Measurements from ENCODE around the gene TOR1B. TPM values are rescaled to one million over a fixed set of nuclear protein-coding genes. Genes with fewer than 3 reads are reported as not detected.

Gene TOR1B, protein sequence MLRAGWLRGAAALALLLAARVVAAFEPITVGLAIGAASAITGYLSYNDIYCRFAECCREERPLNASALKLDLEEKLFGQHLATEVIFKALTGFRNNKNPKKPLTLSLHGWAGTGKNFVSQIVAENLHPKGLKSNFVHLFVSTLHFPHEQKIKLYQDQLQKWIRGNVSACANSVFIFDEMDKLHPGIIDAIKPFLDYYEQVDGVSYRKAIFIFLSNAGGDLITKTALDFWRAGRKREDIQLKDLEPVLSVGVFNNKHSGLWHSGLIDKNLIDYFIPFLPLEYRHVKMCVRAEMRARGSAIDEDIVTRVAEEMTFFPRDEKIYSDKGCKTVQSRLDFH
- 22.3 and 28.2 TPM in 2 replicates for total RNA-seq

DNA sequence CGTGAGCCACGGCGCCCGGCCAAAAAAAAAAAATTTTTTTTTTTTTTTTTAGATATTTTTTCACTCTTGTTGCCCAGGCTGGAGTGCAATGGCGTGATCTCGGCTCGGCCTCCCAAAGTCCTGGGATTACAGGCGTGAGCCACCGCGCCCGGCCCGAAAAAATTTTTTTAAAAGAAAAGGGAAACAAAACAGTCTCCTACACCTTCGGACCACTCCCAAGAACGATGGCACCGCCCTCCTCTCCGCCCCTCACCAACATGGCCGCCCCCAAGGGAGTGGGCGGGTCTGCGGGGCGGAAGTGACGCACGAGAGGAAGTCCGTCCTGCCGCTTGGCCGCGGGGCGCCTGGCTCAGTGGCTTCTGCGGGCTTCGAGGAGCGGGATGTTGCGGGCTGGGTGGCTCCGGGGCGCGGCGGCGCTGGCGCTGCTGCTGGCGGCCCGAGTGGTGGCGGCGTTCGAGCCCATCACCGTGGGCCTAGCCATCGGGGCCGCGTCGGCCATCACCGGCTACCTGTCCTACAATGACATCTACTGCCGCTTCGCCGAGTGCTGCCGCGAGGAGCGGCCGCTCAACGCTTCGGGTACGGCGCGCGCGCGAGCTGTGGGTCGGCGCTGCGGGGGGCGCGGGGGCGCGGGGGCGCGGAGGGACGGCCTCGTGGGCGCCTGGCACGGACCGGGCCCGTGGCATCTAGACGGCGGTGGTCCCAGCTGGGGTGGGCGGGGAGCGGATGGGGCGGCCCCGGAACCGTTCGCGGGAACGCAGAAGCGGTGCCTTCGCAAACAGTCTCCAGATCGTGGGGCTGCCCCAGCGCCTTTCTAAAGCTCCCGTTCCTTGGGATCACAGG lies at the start of gene TOR1B:
TOR1B (plus strand) TSS at position 352 of the 843 bp plus-strand sequence; CDS start at position 381, 29 bp downstream.

DNA sequence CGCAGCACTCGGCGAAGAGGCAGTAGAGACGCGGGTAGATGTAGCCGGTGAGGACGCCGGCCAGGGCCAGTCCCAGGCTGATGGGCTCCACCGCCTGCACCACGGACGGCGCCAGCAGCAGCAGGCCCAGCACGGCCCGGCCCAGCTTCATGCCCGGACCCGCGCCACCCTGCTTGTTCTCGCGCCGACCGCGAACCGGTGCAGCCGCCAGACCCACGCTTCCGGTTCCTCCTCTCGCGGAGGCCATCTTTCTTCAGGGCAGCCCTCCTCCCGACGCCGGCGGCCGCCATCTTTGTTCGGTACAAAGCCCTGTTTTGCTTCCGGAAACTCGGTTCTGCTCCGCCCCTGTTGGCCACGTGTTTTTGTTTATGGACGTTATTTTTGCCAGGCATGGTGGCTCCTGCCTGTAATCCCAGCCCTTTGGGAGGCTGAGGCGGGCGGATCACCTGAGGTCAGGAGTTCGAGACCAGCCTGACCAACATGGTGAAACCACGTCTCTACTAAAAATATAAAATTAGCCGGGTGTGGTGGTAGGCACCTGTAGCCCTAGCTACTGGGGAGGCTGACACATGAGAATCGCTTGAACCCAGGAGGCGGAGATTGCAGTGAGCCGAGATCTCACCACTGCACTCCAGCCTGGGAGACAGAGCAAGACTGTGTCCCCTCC lies 21.1 kb downstream of the TOR1B start, which contains the start of gene TOR1A:
TOR1A (minus strand) TSS at position 202 of the 667 bp plus-strand sequence; CDS start at position 151, 51 bp downstream.

DNA sequence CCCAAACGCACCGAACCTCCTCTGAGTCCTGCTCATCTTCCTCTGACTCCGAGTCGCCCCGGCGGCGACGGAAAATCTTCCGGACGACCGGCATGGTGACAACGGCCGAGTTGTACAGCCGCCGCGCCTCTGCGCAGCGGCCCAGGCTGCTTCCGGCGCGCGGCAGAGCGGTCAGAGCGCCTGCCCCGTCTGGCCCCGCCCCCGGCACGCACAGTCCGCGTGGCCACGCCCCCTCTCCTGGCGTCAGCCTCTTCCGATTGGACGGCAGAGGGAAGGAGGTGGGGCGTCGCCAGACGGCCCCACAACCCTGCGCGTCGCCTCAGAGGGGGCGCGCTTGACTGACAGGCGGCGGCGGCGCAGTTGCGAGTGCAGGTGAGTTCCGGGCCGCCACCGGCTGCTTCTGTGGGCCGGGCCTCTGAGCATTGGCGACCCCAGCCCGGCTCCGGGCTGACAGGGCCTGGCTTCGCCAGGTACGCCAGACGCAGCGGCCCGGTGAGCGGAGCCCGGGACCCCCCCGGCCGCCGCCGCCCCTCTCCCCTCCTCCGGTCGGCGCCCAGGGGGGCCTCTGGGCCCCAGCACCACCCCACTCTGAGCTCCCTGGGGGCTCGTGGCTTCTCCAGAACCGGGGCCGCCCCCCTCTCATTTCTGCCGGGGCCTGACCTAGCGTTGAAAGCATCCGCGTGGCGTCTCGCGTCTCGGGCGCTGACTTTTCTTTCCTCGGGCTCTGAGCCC lies 32.3 kb downstream of the TOR1B start, which contains the start of the genes C9orf78 and USP20:
C9orf78 (minus strand) TSS at position 148 of the 732 bp plus-strand sequence; CDS start at position 94, 54 bp downstream.
USP20 (plus strand) TSS at position 331 of the 732 bp plus-strand sequence. CDS start 17,098 bp downstream, outside the sequence.

Other genes starting within 250 kb of the TOR1B start
- 0.14 and 0.18 TPM in 2 replicates for gene C9orf50, start 182.1 kb upstream of the TOR1B start, total RNA-seq
- 34.4 and 38.6 TPM in 2 replicates for gene NTMT1, start 177.0 kb upstream of the TOR1B start, total RNA-seq
- gene ASB6, start 161.0 kb upstream of the TOR1B start, total RNA-seq: 10.0 and 14.8 TPM in 2 replicates
- 18.5 and 23.2 TPM in 2 replicates for gene PRRX2, start 137.5 kb upstream of the TOR1B start, total RNA-seq
- 92.9 and 108 TPM in 2 replicates for gene PTGES, start 50.1 kb upstream of the TOR1B start, total RNA-seq
- 22.0 and 33.2 TPM in 2 replicates for gene TOR1A, start 21.0 kb downstream of the TOR1B start, total RNA-seq
- gene C9orf78, start 32.1 kb downstream of the TOR1B start, total RNA-seq: 38.4 and 50.9 TPM in 2 replicates
- gene USP20, start 32.3 kb downstream of the TOR1B start, total RNA-seq: 9.4 and 11.8 TPM in 2 replicates
- 42.4 and 54.4 TPM in 2 replicates for gene FNBP1, start 240.0 kb downstream of the TOR1B start, total RNA-seq